ENCODE measurements around the gene FGD2.

Gene FGD2

GRCh38 chr6:37018198-37019064 lies 13.0 kb downstream of the FGD2 start:
- DNase-seq (ENCODE audit: low read depth in 2 of 2): peak; percentile 74 to 76

- no peak for DNase-seq (ENCODE audit: low read depth in 2 of 2)
Measured at GRCh38 chr6:37019065-37019450, 13.6 kb downstream of the FGD2 start.

GRCh38 chr6:37020381-37020780 lies 14.9 kb downstream of the FGD2 start:
- DNase-seq (ENCODE audit: low read depth in 2 of 2): no peak

- no peak for DNase-seq (ENCODE audit: low read depth in 2 of 2)
Measured at GRCh38 chr6:37020812-37021211, 15.4 kb downstream of the FGD2 start.

GRCh38 chr6:37021356-37022129 lies 16.1 kb downstream of the FGD2 start:
- peak; percentile 38 to 54 for DNase-seq (ENCODE audit: low read depth in 2 of 2)

- no peak for DNase-seq (ENCODE audit: low read depth in 2 of 2)
Measured at GRCh38 chr6:37022135-37022863, 16.8 kb downstream of the FGD2 start.

- no peak for DNase-seq (ENCODE audit: low read depth in 2 of 2)
Measured at GRCh38 chr6:37024656-37025337, 19.3 kb downstream of the FGD2 start.

- DNase-seq (ENCODE audit: low read depth in 2 of 2): no peak
Measured at GRCh38 chr6:37025621-37026466, 20.4 kb downstream of the FGD2 start.

- DNase-seq (ENCODE audit: low read depth in 2 of 2): no peak
Measured at GRCh38 chr6:37027036-37027720, 21.7 kb downstream of the FGD2 start.

GRCh38 chr6:37027811-37028469 lies 22.5 kb downstream of the FGD2 start:
- DNase-seq (ENCODE audit: low read depth in 2 of 2): no peak

GRCh38 chr6:37029249-37029971 lies 24.0 kb downstream of the FGD2 start:
- DNase-seq (ENCODE audit: low read depth in 2 of 2): no peak

- no peak for DNase-seq (ENCODE audit: low read depth in 2 of 2)
Measured at GRCh38 chr6:37030599-37030998, 25.1 kb downstream of the FGD2 start.

GRCh38 chr6:37032239-37032638 lies 26.8 kb downstream of the FGD2 start:
- no peak for DNase-seq (ENCODE audit: low read depth in 2 of 2)

GRCh38 chr6:37033255-37033654 lies 27.8 kb downstream of the FGD2 start:
- DNase-seq (ENCODE audit: low read depth in 2 of 2): no peak

GRCh38 chr6:37033819-37034795 lies 28.7 kb downstream of the FGD2 start:
- no peak for DNase-seq (ENCODE audit: low read depth in 2 of 2)

- DNase-seq (ENCODE audit: low read depth in 2 of 2): no peak
Measured at GRCh38 chr6:37036146-37036545, 30.7 kb downstream of the FGD2 start.

- DNase-seq (ENCODE audit: low read depth in 2 of 2): no peak
Measured at GRCh38 chr6:37038292-37039198, 33.1 kb downstream of the FGD2 start.
